BE2C (cell line): Measurements from ENCODE around the gene TULP4.
"Not testable (repeated sequence)": the region's sequence is repeated elsewhere in the genome, so short reads cannot be mapped to it uniquely, and the experiment has no call there.

Experiments
- DNase-seq: peaks from one replicate; pipeline ENCODE4 v3.0.0-alpha.2; 2020
- H3K27me3 ChIP-seq: fragments of 250-450 bp; sonication (Bioruptor Pico); 2 replicates; pipeline ENCODE4 v1.5.1; 2020; ENCODE audit warnings: mild to moderate bottlenecking
- H3K36me3 ChIP-seq: fragments of 250-450 bp; sonication (Bioruptor Pico); 2 replicates; pipeline ENCODE4 v1.5.1; 2020; ENCODE audit warnings: mild to moderate bottlenecking
- H3K4me1 ChIP-seq: fragments of 250-450 bp; sonication (Bioruptor Pico); 2 replicates; pipeline ENCODE4 v1.5.1; 2020
- H3K4me3 ChIP-seq: 2 replicates; pipeline ENCODE4 v1.5.1; 2011; ENCODE audit warnings: low read depth, low read length
- H3K9me3 ChIP-seq: fragments of 250-450 bp; sonication (Bioruptor Pico); 2 replicates; pipeline ENCODE4 v1.5.1; 2020
- CTCF ChIP-seq: IDR thresholded peaks from 2 replicates; pipeline ENCODE4 v1.5.1; 2012; ENCODE audit warnings: mild to moderate bottlenecking, low read depth, low read length

TULP4 gene

GRCh38 chr6:158340252-158340651 lies 28.0 kb downstream of the TULP4 start:
- H3K4me1 ChIP-seq = no peaks in the 10 kb centered on the region
- H3K9me3 ChIP-seq = no peaks in the 10 kb centered on the region
- no peak for DNase-seq

GRCh38 chr6:158344534-158344933 lies 32.3 kb downstream of the TULP4 start:
- TF ChIP-seq CTCF = no peak
- H3K9me3 ChIP-seq = no peaks in the 10 kb centered on the region

More at GRCh38 chr6:158340252-158340651, 28.0 kb downstream of the TULP4 start:
- TF ChIP-seq CTCF = no peak
- H3K4me3 ChIP-seq = no peak overlapping the region
- H3K27me3 ChIP-seq = no peaks in the 10 kb centered on the region
- peaks cover 2% of the 10 kb centered on the region; the same call in 1 of the 2 replicates for H3K36me3 ChIP-seq

GRCh38 chr6:158345444-158345843 lies 33.2 kb downstream of the TULP4 start:
- not testable (repeated sequence) for H3K9me3 ChIP-seq, H3K27me3 ChIP-seq, H3K4me1 ChIP-seq, DNase-seq, H3K36me3 ChIP-seq, H3K4me3 ChIP-seq

More at GRCh38 chr6:158344534-158344933, 32.3 kb downstream of the TULP4 start:
- Histone ChIP-seq H3K27me3 (no peaks in the 10 kb centered on the region), H3K4me1 (no peaks in the 10 kb centered on the region), H3K36me3 (no peaks in the 10 kb centered on the region; the same call in 1 of the 2 replicates), H3K4me3 (no peak overlapping the region)
- DNase-seq = no peak

- Histone ChIP-seq H3K4me3 (no peak overlapping the region), H3K36me3 (no peaks in the 10 kb centered on the region; the same call in none of the 2 replicates), H3K27me3 (no peaks in the 10 kb centered on the region), H3K4me1 (no peaks in the 10 kb centered on the region), H3K9me3 (no peaks in the 10 kb centered on the region; the same call in 1 of the 2 replicates)
- peak; percentile 22 for TF ChIP-seq CTCF
- DNase-seq = no peak
Observed at GRCh38 chr6:158347335-158347734, 35.1 kb downstream of the TULP4 start.

GRCh38 chr6:158348737-158349504 lies 36.7 kb downstream of the TULP4 start:
- not testable (repeated sequence) for H3K27me3 ChIP-seq, H3K9me3 ChIP-seq, H3K36me3 ChIP-seq, H3K4me3 ChIP-seq, H3K4me1 ChIP-seq, DNase-seq

- not testable (repeated sequence) for H3K27me3 ChIP-seq, H3K4me1 ChIP-seq, H3K9me3 ChIP-seq, H3K4me3 ChIP-seq, H3K36me3 ChIP-seq, DNase-seq
Observed at GRCh38 chr6:158349505-158350275, 37.4 kb downstream of the TULP4 start.

- not testable (repeated sequence) for H3K36me3 ChIP-seq, H3K27me3 ChIP-seq, DNase-seq, H3K4me1 ChIP-seq, H3K9me3 ChIP-seq, H3K4me3 ChIP-seq
Observed at GRCh38 chr6:158350731-158351130, 38.5 kb downstream of the TULP4 start.
